Raji (cell line): ENCODE measurements around the gene DGKK.

ENCODE experiments used
- POLR2A ChIP-seq: IDR thresholded peaks from 2 replicates; pipeline ENCODE4 v1.6.1; 2011; ENCODE audit warnings: low read depth, low read length, control low read depth; ENCODE audit not compliant: insufficient read depth

Gene DGKK, protein sequence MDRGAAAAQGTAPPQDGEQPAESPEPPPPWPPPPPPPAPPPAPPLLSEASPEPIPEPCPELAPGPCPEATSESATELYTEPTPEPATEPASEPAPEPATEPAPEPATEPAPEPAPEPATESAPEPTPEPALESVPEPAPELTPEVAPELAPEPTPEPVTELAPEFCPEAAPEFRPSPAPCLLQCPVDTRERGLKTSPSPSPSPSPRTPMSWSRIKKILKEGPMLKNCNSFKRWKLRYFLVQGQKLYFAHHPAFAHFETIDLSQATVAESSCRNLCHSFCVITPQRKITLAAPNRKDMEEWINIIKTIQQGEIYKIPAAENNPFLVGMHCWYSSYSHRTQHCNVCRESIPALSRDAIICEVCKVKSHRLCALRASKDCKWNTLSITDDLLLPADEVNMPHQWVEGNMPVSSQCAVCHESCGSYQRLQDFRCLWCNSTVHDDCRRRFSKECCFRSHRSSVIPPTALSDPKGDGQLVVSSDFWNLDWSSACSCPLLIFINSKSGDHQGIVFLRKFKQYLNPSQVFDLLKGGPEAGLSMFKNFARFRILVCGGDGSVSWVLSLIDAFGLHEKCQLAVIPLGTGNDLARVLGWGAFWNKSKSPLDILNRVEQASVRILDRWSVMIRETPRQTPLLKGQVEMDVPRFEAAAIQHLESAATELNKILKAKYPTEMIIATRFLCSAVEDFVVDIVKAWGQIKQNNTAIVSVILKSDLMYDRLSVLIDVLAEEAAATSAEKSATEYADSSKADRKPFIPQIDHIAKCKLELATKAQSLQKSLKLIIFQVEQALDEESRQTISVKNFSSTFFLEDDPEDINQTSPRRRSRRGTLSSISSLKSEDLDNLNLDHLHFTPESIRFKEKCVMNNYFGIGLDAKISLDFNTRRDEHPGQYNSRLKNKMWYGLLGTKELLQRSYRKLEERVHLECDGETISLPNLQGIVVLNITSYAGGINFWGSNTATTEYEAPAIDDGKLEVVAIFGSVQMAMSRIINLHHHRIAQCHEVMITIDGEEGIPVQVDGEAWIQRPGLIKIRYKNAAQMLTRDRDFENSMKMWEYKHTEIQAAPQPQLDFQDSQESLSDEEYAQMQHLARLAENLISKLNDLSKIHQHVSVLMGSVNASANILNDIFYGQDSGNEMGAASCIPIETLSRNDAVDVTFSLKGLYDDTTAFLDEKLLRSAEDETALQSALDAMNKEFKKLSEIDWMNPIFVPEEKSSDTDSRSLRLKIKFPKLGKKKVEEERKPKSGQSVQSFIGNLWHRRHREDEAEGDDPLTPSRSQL

DNA sequence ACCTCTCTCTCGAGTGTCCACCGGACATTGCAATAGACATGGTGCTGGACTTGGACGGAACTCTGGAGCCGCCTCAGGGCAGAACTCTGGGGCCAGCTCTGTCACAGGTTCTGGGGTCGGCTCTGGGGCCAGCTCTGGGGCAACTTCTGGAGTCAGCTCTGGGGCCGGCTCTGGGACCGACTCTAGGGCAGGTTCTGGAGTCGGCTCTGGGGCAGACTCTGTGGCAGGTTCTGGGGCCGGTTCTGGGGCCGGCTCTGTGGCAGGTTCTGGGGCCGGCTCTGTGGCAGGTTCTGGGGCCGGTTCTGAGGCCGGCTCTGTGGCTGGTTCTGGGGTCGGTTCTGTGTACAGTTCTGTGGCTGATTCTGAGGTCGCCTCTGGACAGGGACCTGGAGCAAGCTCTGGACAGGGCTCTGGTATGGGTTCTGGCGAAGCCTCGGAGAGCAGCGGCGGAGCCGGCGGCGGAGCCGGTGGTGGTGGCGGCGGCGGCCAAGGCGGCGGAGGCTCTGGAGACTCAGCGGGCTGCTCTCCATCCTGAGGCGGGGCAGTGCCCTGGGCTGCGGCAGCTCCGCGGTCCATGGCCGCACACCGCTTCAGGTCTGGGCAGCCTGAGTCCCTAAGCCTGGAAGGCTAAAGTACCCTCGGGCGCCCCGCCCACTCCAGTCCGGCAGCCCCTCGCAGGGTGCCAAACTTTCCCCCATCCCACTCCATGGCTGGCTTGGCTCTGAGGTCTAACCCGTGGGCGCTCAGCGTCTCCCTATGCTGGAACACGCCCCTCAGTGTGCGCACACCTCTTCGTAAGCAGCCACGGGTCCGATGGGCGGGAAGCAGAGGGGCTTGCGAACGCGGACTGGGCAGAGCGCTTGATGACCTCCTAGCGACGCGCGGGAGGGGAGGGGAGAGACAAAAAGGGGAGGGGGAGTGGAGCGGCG lies at the start of gene DGKK:
TSS of gene DGKK (minus strand) at position 723 of the 929 bp plus-strand sequence. CDS start at position 576, 147 bp downstream.
- no peak for TF ChIP-seq POLR2A

DNA sequence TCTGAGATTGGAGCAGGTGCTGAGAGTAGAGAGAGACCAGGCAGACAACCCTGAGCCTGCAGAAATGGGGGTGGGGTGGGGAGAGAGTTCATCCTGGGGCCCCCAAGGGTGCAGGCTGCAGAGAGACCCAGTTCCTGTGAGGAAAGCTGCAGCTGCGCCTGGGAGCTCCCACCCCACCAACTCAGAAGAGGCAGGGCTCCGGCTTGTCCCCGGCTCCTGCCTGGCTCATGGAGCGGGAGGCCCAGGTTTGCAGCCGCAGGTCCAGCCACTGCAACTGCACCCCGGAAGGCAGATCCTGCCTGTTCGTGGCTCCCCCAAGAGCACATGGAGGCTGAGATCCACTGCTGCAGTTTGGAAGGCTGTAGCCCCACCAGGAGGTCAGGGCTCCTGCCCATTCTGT lies 44.2 kb upstream of the DGKK start:
- no peak for TF ChIP-seq POLR2A

DNA sequence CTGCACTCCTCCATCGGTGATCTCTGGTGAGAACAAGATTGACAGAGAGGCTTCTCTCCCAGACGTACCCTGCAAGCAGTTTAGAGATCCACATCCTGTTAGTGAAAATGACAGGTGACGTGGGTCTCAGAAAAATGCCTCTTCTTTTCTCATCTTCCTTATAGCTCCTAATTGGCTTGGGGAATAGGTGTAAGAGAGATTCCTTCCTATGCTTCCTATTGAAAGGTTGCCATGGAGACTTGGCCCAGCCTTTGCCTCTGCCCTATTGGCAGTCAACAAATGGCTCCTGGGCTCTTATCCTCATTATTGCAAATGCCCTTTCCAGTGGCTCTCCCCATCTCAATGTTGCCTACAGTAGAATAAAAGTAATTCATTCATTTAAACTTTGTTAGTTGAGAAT lies 26.5 kb upstream of the DGKK start:
- TF ChIP-seq POLR2A: no peak

DNA sequence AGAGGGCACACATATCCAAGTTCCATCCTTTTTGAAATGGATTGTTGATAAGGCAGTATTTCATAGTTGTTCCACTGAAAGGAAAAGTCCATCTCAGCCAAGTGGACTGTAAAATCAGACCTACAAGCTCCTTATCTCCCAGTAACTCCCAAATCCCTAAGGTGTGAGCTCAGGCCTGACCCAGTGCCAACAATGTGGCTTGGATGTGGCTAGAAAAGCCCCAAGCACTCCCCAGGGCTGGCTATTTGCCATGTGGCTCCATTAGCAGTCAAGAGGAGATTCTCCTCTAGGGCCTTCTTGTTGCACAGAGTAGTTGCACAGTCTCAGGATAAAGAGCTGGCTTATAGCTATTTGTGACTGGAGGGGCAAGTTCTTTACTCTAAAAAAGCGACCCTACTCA lies 25.0 kb upstream of the DGKK start:
- no peak for TF ChIP-seq POLR2A

DNA sequence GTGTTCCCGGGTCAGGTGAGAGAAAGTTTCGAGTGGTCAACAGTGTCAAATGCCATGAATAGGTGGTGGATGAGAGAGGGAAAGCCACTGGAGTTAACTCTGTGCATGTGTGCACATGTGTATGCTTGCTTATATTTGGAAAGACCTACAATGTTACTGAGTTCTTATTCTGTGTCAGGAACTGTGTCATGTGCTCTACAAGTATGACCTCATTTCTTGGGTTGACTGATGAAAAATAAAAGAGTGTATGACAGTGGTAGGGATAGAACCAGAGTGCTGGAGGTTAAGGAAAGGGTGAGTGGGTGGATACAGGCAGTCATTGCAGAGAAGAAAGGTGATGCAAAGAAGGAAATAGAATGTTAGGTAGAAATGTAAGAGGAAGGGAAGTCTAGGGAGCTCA lies 22.1 kb upstream of the DGKK start:
- TF ChIP-seq POLR2A: no peak

DNA sequence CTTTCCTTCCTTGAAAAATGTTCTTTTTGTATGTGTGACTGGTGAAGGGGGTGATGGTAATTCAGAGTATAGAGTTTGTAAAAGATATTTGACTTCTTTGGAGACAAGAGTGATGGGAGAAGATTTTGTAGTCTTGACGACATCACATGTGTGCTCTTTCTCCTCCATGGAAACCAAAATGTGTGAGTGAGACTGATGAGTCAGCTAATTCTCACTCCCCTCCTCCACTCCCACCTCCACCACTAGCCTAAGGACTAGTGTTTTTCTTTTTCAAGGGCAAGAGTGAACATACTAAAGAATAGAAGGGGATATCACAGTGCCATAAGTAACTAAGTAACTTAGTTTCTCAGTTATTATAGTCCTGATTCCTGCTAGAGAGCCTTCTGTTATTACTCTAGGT lies 14.0 kb upstream of the DGKK start:
- TF ChIP-seq POLR2A: no peak

DNA sequence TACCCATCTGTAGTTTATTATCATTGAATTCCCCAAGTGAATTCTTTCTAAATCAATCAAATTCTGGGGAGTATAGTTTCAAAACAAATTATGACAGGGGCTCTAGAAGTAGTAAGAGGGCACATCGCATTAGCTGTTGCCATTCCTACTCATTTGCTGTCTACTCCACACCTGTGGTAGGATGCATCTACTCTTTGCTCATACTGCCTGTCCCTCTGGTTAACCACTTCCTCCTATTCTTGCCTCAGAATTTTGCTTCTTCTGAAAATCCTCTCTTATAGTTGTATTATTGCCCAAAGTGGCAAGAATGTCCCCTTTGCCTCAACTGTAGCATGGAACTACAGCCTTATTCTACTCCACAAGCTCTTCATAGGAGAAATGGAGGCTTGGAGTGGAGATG lies 12.7 kb upstream of the DGKK start:
- no peak for TF ChIP-seq POLR2A

DNA sequence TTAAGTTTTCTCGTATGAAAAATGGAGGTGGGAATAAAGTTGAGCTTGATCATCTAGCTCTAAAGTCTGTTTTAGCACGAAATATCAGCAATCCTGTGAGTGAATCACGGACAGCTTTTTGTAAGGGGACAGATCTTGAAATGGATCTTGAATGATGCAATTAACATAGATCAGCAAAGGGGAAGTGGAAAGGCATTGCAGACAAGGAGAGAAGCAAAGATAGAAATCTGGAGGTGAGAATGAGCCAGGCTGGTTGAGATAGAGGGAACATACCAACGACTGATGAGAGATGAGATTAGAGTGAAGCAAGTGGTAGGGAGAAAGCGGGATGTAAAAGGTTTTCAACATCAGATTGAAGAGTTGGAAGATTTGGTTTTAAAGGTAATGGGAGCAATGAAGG lies 4.6 kb upstream of the DGKK start:
- TF ChIP-seq POLR2A: no peak

DNA sequence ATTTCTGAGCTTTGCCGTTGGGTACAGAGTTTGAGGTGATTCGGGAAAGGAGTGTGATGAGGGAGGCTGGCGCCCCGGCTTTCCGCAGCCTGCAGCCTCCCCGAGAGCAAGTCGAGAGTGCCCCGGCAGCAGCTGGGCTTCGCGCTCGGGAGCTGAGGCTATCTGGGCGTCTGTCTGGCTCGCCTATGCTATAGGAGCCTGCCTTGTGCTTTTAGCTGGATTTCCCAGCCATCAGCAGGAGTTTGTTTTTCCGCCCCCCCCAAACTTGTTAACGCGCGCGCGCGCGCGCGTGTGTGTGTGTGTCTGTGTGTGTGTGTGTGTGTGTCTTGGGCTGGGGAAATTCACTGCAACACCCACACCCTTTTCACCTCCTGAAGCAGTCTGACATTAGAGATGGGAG lies 765 bp upstream of the DGKK start:
- TF ChIP-seq POLR2A: no peak

DNA sequence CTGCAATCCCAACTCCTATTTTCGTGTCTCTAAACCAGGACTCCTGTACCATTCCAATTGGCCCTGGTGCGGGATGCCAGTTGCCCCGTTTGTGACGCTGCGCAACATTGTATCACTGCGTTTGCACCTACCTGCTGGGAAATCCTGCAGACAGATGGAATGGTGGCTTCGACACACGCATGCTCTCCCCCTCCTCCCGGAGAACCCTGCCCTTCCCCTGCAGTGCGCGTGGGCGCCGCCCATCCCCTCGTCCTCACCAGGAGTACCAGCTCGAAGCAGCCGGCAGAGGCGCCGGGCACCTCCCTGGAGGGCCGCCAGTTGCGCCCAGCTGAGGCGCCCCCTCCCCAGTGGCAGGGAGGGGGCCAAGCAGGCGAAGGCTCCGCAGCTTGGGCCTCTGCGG lies 1.4 kb downstream of the DGKK start:
- TF ChIP-seq POLR2A: no peak

DNA sequence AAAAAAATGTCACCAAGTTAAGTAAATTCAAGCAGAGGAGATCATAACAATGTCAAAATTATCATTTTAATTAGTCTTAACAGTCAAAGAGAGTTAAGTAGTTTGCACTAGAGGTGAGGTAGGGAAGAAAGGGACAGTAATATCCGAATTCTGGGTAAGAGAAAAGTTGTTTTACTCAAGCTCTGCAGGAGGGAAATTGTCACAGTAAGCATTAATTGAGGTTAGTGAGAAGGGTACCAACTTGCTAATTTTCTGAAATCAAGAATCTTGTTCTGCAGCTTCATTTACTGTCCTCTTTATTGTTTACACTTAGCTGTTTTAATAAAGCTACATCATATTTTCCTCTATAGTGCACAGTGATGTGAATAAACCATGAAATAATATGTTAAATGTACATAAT lies 11.0 kb downstream of the DGKK start:
- TF ChIP-seq POLR2A: no peak

DNA sequence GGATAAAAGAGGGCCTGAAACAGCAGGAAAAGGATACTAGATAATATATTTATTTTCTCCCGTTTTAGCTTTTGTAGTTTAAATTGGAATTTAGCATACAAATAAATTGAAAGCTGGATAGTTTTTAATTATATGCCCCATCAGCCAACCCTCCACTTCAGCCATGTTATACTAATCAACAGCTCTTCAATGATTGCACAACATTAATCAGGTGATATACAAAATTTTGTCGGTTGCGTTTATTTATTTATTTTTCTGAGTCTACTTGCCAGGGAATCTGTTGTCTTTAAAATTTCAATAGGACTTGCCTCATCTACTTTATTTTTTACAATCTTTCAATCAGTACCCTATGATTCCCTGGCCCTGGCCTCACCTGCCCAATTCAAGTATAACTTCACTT lies 12.1 kb downstream of the DGKK start:
- no peak for TF ChIP-seq POLR2A

DNA sequence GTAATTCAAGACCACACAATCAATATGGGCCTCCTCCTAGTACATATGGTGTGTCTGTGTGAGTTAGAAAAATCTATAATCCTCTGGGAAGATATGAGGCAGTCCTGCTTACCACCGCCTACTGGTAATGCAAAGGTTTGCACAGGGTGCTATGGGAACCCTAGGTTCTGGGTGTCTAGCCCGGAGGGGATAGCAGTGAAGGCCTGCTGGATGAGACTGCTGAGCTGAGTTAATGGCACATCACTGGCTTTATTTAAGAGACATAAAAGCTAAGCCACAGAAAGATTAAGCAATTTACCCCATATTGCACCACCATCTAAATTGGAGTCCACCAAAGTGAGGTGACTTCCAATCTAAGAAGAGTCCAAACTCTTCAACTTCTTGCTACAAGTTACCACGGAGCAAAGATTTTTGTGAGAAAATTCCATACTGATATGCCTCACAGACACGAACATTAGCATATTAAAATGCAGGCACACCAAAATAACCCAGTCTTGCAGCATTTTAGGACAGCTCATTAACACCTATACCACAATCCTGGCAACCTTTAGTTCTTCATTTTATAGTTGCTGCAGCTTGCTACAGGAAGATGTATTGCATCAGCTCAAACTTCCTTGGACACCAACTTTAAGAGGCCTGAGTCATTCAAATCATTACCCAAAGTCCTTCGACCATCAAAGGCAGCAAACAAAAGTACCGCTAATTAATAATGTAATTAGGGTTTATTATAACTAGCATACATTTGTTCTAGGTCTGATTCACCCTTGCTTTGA lies 13.7 kb downstream of the DGKK start:
- TF ChIP-seq POLR2A: no peak

DNA sequence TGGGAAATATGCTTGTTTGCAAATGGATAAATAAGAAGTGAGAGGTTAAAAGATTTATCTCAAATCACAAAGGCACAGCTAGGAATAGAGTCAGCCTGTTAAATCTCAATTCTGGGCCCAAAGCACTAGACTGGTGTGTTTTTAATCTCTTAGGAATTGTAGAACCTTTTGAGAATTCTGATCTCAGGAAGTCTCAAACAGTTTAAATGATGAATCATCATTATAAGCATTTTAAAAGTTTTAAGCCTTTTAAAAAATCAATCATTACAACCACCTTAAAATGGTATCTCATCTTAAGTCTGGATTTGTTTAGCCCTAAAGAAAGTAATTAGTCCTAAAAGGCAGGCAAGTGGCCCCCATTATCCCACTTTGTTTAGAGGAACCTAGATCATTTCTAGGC lies 17.8 kb downstream of the DGKK start:
- no peak for TF ChIP-seq POLR2A
